CD4-positive, alpha-beta T cell (primary cell): ENCODE measurements around the gene PLPP6. TPM values are rescaled to one million over a fixed set of nuclear protein-coding genes. Genes with fewer than 3 reads are reported as not detected.

Experiments used
- ATAC-seq: fragments of 200-7000 bp; cut with Tn5 transposase; one replicate; pipeline ENCODE4 v1.10.0; 2022; ENCODE audit warnings: mild to moderate bottlenecking; ENCODE audit not compliant: poor library complexity
- CTCF ChIA-PET: fragments of 350-600 bp; sonication (Branson Sonifier 250); formaldehyde crosslinking; loops from one replicate; lab custom pipeline; 2021; ENCODE audit warnings: antibody characterized with exemption, inconsistent platforms; lab: Charles Lee
- POLR2A ChIA-PET: fragments of 350-600 bp; sonication (Branson Sonifier 250); formaldehyde crosslinking; loops from one replicate; lab custom pipeline; 2021; ENCODE audit warnings: antibody characterized with exemption, inconsistent platforms; lab: Charles Lee
- DNase-seq, 14 experiments: peaks; one replicate each; pipeline ENCODE4 v3.0.0-alpha.2; 2013 to 2020; ENCODE audit warnings: mixed read lengths in 2 of 14
- H3K27ac ChIP-seq, 2 donors: one replicate each; pipeline versions ENCODE4 v1.5.1 to v1.7.0; 2013; ENCODE audit warnings: low read length in 2 of 2, low read depth in 1 of 2, mild to moderate bottlenecking in 1 of 2
- H3K27me3 ChIP-seq, 2 experiments: 1 replicate in 1 of 2; 2 replicates in 1 of 2; pipeline versions ENCODE4 v1.6.1 to v1.7.0; 2013; ENCODE audit warnings: low read length in 2 of 2, control low read depth in 1 of 2, mild to moderate bottlenecking in 1 of 2, moderate library complexity in 1 of 2; ENCODE audit not compliant: insufficient read depth in 2 of 2, control insufficient read depth in 1 of 2
- H3K36me3 ChIP-seq: one replicate; pipeline ENCODE4 v1.6.1; 2013; ENCODE audit warnings: low read length, control low read depth; ENCODE audit not compliant: insufficient read depth
- H3K4me1 ChIP-seq: one replicate; pipeline ENCODE4 v1.6.1; 2013; ENCODE audit warnings: low read length, control low read depth; ENCODE audit not compliant: insufficient read depth
- H3K4me3 ChIP-seq: one replicate; pipeline ENCODE4 v1.5.1; 2013; ENCODE audit warnings: mild to moderate bottlenecking, low read length, moderate library complexity
- H3K9me3 ChIP-seq, 2 experiments: 1 replicate in 1 of 2; 2 replicates in 1 of 2; pipeline versions ENCODE4 v1.6.1 to v1.7.0; 2013; ENCODE audit warnings: low read length in 2 of 2, mild to moderate bottlenecking in 2 of 2, control low read depth in 1 of 2, moderate library complexity in 1 of 2; ENCODE audit not compliant: control insufficient read depth in 1 of 2, insufficient read depth in 1 of 2
- H3K27ac Mint-ChIP-seq: one replicate; pipeline ENCODE4 v1.8.0; 2020; ENCODE audit warnings: mixed read lengths
- H3K27me3 Mint-ChIP-seq: one replicate; pipeline ENCODE4 v1.8.0; 2021; ENCODE audit warnings: mixed read lengths
- H3K36me3 Mint-ChIP-seq: one replicate; pipeline ENCODE4 v1.8.0; 2021; ENCODE audit warnings: low read depth, mixed read lengths
- H3K4me1 Mint-ChIP-seq: one replicate; pipeline ENCODE4 v1.8.0; 2021; ENCODE audit warnings: low read depth, mixed read lengths
- H3K4me3 Mint-ChIP-seq: one replicate; pipeline ENCODE4 v1.8.0; 2020; ENCODE audit warnings: mild to moderate bottlenecking, mixed read lengths
- H3K9me3 Mint-ChIP-seq: one replicate; pipeline ENCODE4 v1.8.0; 2020; ENCODE audit warnings: mixed read lengths
- intact Hi-C, 2 experiments: fragments of 100-400 bp; cut with DNase I in 1 of 2; cut with micrococcal nuclease in 1 of 2; formaldehyde crosslinking; loops; one replicate each; pipeline versions ENCODE4 v1.15.1 to v1.9.0; 2023 to 2025; cut with DNase I, micrococcal nuclease
- polyA plus RNA-seq, 2 donors: library from polyadenylated mRNA; unstranded; fragments of 120-200 nt; gene quantifications; one replicate each; pipeline ENCODE4 v1.2.1, GENCODE V29; 2013
- total RNA-seq, 174 experiments: library from RNA in 2 of 174; stranded (reverse) in 2 of 174; gene quantifications; one replicate each; pipeline ENCODE4 v1.2.3 and lab custom pipeline; 2021 to 2026
- TF ChIP-seq, protein P1 (sequence below): fragments of 200-600 bp; IDR thresholded peaks from one replicate; pipeline ENCODE4 v1.8.0; 2022; ENCODE audit warnings: antibody characterized with exemption, mild to moderate bottlenecking

Gene PLPP6
- total RNA-seq (10 to 100 TPM in 1 of 2 experiments, 1 to 10 TPM in 1; 8.9 to 10.5 TPM), total RNA-seq (lab: John Stamatoyannopoulos, UW) (3.3 to 54.0 (median 19.6) reads per million in 172 experiments)
- polyA plus RNA-seq (2013, experiment 1 of 2), result 12.8 TPM
- 8.8 TPM for polyA plus RNA-seq (2013, experiment 2 of 2)

DNA sequence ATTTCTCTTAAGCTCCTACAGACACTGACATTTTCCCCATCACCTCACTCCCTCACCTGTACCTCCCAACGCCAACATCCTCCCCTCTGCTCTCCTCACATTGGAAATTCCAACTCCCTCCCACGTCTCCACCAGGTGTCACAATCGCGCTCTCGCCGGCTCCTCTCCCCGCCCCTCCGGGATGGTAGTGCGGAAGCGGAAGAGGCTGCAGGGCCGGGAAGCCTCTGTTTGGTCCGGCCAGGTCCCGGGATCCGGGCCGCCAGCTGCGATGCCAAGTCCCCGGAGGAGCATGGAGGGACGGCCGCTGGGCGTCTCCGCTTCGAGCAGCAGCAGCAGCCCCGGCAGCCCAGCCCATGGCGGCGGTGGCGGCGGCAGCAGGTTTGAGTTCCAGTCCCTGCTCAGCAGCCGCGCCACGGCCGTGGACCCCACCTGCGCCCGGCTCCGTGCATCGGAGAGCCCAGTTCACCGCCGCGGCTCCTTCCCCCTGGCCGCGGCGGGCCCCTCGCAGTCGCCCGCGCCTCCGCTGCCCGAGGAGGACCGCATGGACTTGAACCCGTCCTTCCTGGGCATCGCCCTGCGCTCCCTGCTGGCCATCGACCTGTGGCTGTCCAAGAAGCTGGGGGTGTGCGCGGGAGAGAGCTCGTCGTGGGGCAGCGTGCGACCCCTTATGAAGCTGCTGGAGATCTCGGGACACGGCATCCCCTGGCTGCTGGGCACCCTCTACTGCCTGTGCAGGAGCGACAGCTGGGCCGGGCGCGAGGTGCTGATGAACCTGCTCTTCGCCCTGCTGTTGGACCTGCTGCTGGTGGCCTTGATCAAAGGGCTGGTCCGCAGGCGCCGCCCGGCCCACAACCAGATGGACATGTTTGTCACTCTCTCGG is at the start of gene PLPP6:
Gene PLPP6, plus strand, starts transcription at position 187 of the 881 bp plus-strand sequence. Its CDS starts 82 bp downstream, at position 269.
- H3K36me3 ChIP-seq, result no peaks in the 10 kb centered on the region
- Mint-ChIP-seq H3K27ac (peak within 1 kb of the TSS; percentile 88), H3K4me1 (peaks cover 58% of the 10 kb centered on the region), H3K27me3 (no peaks in the 10 kb centered on the region), H3K4me3 (peak within 1 kb of the TSS; percentile 97), H3K36me3 (peaks cover 5% of the 10 kb centered on the region), H3K9me3 (no peaks in the 10 kb centered on the region)
- POLR2A ChIA-PET, result interaction anchor here (0.7 to 5.5 kb wide), 5 partner anchors 17 to 527 kb away, joined by 3 to 95 read pairs (median 4); partner anchors contain the start of gene CDC37L1
- intact Hi-C loops, result loop anchor here (1.0 to 10.0 kb wide), 6 partner anchors 17 to 1138 kb away; partner anchors contain the start of genes AK3 (in 2 of the 2), RCL1 (in 2 of the 2), CDC37L1 (in 1 of the 2) and RFX3 (in 1 of the 2)
- ATAC-seq, result peak; percentile 75
- peaks cover 45% of the 10 kb centered on the region for H3K4me1 ChIP-seq
- CTCF ChIA-PET, result interaction anchor here (0.9 to 1.8 kb wide), 5 partner anchors 17 to 87 kb away, joined by 3 to 10 read pairs (median 4); partner anchors contain the start of gene CDC37L1
- H3K27me3 ChIP-seq, result no peaks in the 10 kb centered on the region
- TF ChIP-seq, protein P1, sequence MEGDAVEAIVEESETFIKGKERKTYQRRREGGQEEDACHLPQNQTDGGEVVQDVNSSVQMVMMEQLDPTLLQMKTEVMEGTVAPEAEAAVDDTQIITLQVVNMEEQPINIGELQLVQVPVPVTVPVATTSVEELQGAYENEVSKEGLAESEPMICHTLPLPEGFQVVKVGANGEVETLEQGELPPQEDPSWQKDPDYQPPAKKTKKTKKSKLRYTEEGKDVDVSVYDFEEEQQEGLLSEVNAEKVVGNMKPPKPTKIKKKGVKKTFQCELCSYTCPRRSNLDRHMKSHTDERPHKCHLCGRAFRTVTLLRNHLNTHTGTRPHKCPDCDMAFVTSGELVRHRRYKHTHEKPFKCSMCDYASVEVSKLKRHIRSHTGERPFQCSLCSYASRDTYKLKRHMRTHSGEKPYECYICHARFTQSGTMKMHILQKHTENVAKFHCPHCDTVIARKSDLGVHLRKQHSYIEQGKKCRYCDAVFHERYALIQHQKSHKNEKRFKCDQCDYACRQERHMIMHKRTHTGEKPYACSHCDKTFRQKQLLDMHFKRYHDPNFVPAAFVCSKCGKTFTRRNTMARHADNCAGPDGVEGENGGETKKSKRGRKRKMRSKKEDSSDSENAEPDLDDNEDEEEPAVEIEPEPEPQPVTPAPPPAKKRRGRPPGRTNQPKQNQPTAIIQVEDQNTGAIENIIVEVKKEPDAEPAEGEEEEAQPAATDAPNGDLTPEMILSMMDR, result peak; percentile 66
- peak; percentile 48 to 91 (median 69) for DNase-seq
- H3K4me3 ChIP-seq, result peak within 1 kb of the TSS; percentile 81
- H3K9me3 ChIP-seq, result no peaks in the 10 kb centered on the region
- H3K27ac ChIP-seq, result peak within 1 kb of the TSS; percentile 70 to 72

DNA sequence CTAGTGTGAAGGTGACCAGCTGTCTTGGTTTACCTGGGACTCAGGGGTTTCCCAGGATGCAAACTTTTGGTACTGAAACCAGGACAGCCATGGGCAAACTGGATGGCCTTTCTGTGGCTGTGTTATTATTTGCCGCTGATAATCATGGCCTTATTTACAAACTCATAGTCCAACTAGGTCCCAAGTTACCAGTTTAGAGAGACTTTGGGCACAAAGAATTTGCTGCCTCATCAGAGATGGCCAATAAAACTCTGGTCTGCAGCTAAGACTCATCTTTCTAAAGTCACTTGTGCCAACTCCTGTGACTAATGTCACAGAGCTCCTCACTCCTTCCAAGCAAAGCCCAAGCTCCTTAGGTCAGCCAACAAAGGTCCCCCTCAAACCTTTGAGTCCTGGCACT is 47.5 kb upstream of the PLPP6 start:
- Mint-ChIP-seq H3K27ac (no peak overlapping the region), H3K9me3 (no peaks in the 10 kb centered on the region)

DNA sequence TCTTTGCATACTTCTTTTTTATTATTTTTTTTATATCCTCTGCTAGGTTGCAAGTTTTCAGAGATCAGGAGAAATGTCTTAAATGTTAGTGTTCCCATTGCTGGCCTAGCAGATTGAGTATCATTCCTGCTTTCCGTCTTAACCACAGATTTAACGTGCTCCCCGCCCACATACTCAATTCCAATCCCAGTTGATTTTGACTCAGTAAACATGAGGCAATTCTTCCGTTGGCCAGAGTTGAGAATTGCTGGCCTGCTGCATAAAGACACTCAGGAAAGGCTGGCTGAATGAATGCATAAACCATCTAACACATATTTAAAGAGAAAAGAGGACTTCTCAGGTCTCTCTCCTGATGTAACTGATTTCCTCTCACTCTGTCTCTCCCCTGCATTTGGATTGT is 46.8 kb upstream of the PLPP6 start:
- no peak overlapping the region for H3K27ac ChIP-seq
- peaks cover 13% of the 10 kb centered on the region for H3K36me3 Mint-ChIP-seq
- no peaks in the 10 kb centered on the region for H3K27me3 Mint-ChIP-seq
- CTCF ChIA-PET, result no interaction called here
- H3K9me3 Mint-ChIP-seq, result no peaks in the 10 kb centered on the region
- POLR2A ChIA-PET, result interaction anchor here (1.2 kb wide), 1 partner anchor 15 kb away, joined by 3 read pairs; no protein-coding TSS in a partner anchor
- H3K4me1 Mint-ChIP-seq, result peaks cover 14% of the 10 kb centered on the region
- H3K27ac Mint-ChIP-seq, result no peak overlapping the region
- ATAC-seq (no peak), DNase-seq (no peak)
- intact Hi-C loops, result no loop called here
- peaks cover 10% of the 10 kb centered on the region for H3K4me1 ChIP-seq
- no peak overlapping the region for H3K4me3 Mint-ChIP-seq
- no peaks in the 10 kb centered on the region for H3K36me3 ChIP-seq
- H3K4me3 ChIP-seq, result no peak overlapping the region
- H3K27me3 ChIP-seq, result no peaks in the 10 kb centered on the region
- no peaks in the 10 kb centered on the region for H3K9me3 ChIP-seq
- TF ChIP-seq, protein P1, result no peak

More for the DNA sequence above, 47.5 kb upstream of the PLPP6 start:
- Mint-ChIP-seq H3K4me3 (no peak overlapping the region), H3K27me3 (no peaks in the 10 kb centered on the region), H3K36me3 (peaks cover 13% of the 10 kb centered on the region), H3K4me1 (peaks cover 8% of the 10 kb centered on the region)
- Histone ChIP-seq H3K4me3 (no peak overlapping the region), H3K4me1 (peaks cover 5% of the 10 kb centered on the region), H3K27me3 (no peaks in the 10 kb centered on the region), H3K9me3 (no peaks in the 10 kb centered on the region), H3K36me3 (no peaks in the 10 kb centered on the region), H3K27ac (no peak overlapping the region)
- intact Hi-C loops, result no loop called here
- TF ChIP-seq, protein P1, result no peak
- ChIA-PET POLR2A (interaction anchor here (1.2 kb wide), 1 partner anchor 14 kb away, joined by 3 read pairs; no protein-coding TSS in a partner anchor), CTCF (no interaction called here)
- no peak for ATAC-seq
- DNase-seq, result no peak
